Activated CD4-positive, alpha-beta T cell treated with anti-CD3 and anti-CD28 coated beads, Interleukin-10, Interleukin-2, amounts not matched to agents 100 ng/mL and 50 ng/mL, durations not matched to agents 16 hours and 8 hours (primary cell): ENCODE data around the gene FHIP1B.

Experiments used
- DNase-seq: peaks from one replicate; pipeline ENCODE4 v3.0.0-alpha.2; 2020

FHIP1B gene

DNA sequence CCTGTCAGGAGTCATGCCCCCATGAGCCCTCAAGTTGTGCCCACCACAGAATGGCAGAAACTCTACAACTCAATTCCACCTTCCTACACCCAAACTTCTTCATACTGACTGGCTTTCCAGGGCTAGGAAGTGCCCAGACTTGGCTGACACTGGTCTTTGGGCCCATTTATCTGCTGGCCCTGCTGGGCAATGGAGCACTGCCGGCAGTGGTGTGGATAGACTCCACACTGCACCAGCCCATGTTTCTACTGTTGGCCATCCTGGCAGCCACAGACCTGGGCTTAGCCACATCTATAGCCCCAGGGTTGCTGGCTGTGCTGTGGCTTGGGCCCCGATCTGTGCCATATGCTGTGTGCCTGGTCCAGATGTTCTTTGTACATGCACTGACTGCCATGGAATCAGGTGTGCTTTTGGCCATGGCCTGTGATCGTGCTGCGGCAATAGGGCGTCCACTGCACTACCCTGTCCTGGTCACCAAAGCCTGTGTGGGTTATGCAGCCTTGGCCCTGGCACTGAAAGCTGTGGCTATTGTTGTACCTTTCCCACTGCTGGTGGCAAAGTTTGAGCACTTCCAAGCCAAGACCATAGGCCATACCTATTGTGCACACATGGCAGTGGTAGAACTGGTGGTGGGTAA is 35.1 kb downstream of the FHIP1B start, which contains the start of gene OR52W1:
TSS of gene OR52W1 (plus strand) at position 51 of the 637 bp plus-strand sequence. CDS start at position 51, 0 bp downstream.
- DNase-seq: no peak

- no peak for DNase-seq
Measured at GRCh38 chr11:6197466-6198200, 36.8 kb downstream of the FHIP1B start.

- DNase-seq: peak; percentile 56
Measured at GRCh38 chr11:6196396-6196795, 38.0 kb downstream of the FHIP1B start.

DNA sequence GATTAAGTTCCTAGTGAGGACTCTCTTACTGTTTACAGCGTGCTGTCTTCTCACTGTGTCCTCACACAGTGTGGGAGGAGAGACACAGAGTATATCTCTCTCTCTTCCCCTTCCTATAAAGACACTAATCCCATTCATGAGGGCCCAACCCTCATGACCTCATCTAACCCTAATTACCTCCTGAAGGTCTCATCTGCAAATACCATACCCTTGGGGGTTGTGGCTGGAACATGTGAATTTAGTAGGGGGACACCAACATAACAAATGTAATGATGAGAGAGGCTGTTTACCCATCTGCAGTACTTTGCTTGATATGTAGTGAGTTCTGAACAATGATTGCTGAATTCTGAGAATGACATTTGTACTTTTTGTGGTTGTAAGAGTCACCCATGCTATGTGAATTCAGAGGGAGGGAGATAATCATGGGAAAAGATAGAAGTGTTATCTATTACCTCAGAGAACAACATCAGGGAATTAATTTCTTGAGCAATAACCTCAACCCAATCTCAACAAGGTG is 40.3 kb downstream of the FHIP1B start:
- DNase-seq: no peak

- DNase-seq: no peak
Measured at GRCh38 chr11:6191742-6192141, 42.7 kb downstream of the FHIP1B start.

- DNase-seq: no peak
Measured at GRCh38 chr11:6175440-6175839, 59.0 kb downstream of the FHIP1B start.

DNA sequence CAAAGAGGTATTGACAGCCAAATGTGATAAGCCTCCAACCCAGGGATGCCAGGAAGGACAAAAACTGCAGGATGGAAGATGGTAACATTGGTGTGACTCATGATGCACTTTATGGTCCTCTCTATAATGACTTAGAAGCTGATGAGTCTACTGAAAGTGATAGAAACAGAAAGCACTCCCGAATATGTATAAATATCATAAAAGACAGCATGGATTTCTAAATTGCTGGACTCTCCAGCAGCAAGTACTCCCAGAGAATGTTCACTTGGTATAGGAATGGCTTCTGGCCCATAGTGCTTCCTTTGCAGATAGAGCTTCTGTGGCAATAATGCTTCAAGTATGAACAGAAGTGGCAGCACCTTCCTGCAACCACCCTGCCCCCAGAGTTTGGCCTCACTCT is 64.2 kb downstream of the FHIP1B start, which contains the start of gene OR52B2:
TSS of gene OR52B2 (minus strand) at position 101 of the 400 bp plus-strand sequence. CDS start at position 101, 0 bp downstream.
- DNase-seq: no peak
